ENCODE data around the gene OR1D5. TPM values are rescaled to one million over a fixed set of nuclear protein-coding genes. Genes with fewer than 3 reads are reported as not detected.
"Not testable (repeated sequence)": the region's sequence is repeated elsewhere in the genome, so short reads cannot be mapped to it uniquely, and the experiment has no call there.

Gene OR1D5
- total and polyA plus RNA-seq, 2 of the 8 experiments (the other 6 are each of a cell fraction or from before 2014, with no cell fraction given) = not detected

DNA sequence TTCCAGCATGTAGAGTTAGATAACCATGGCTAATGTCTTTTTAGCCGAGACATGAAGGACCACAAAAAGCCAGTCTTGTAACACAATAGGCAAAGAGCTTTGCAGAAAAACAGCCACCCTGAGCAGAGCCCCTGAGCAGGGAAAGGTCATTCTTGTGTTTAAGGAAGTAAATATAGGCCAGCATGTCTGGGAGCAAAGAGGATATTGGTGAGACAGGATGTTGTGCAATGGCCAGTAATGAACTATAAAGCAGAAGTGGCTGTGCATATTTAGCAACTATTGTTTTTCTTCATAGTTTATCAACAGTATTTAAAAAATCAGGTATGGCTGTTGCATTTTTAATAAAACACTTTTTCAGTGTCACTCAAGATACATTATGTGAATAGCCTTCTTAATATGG, 1.8 kb upstream of the OR1D5 start:
- H3K56ac ChIP-seq (replicated peaks; ENCODE audit: insufficient read length, low read depth, low read length); H2AFZ ChIP-seq (ENCODE audit: low read length); H4K5ac ChIP-seq (ENCODE audit: insufficient read length, low read depth, low read length); H3K79me1 ChIP-seq (ENCODE audit: low read depth, low read length); H2BK120ac ChIP-seq (replicated peaks; ENCODE audit: low read depth, low read length); H2BK15ac ChIP-seq (ENCODE audit: low read length); H3K14ac ChIP-seq (ENCODE audit: insufficient read length); CTCF ChIA-PET (ENCODE audit: partially characterized antibody); H3K23ac ChIP-seq (ENCODE audit: insufficient read length); H2AK5ac ChIP-seq (ENCODE audit: low read depth, low read length); H3K4me2 ChIP-seq (ENCODE audit: insufficient read depth in 1 of 2, low read depth in 2 of 2, low read length in 2 of 2); H2BK5ac ChIP-seq (ENCODE audit: low read depth, low read length); H4K20me1 ChIP-seq (replicated peaks in 1 of 2; ENCODE audit: control insufficient read depth in 1 of 2, insufficient read depth in 2 of 2, low read length in 2 of 2); H2BK20ac ChIP-seq (ENCODE audit: low read length); H3K23me2 ChIP-seq (ENCODE audit: low read depth, low read length); H4K91ac ChIP-seq (replicated peaks; ENCODE audit: insufficient read length, low read length); H3K27ac ChIP-seq (ENCODE audit: low read depth, low read length); H2BK12ac ChIP-seq (ENCODE audit: low read depth, low read length); H3K4me1 ChIP-seq (replicated peaks in 1 of 4; ENCODE audit: control insufficient read depth in 3 of 4, insufficient read depth in 4 of 4, low read length in 3 of 4); H3K4me3 ChIP-seq (ENCODE audit: extremely low read depth in 1 of 4, insufficient read depth in 2 of 4, low read depth in 3 of 4, low read length in 4 of 4); H3K9me3 ChIP-seq (ENCODE audit: insufficient read depth in 2 of 2, low read depth in 1 of 2, low read length in 1 of 2); H4K8ac ChIP-seq (ENCODE audit: extremely low read depth, insufficient read depth, low read length); H3K36me3 ChIP-seq (ENCODE audit: control insufficient read depth in 2 of 4, insufficient read depth in 4 of 4, low read length in 3 of 4); H3K4ac ChIP-seq (replicated peaks; ENCODE audit: insufficient read length, low read depth, low read length); H3K9ac ChIP-seq (replicated peaks in 1 of 4; ENCODE audit: extremely low read depth in 1 of 4, low read depth in 3 of 4, low read length in 3 of 4); H3K79me2 ChIP-seq (ENCODE audit: control insufficient read depth in 1 of 2, insufficient read depth in 2 of 2, low read length in 2 of 2); H3K27me3 ChIP-seq (replicated peaks in 1 of 4; ENCODE audit: control insufficient read depth in 3 of 4, extremely low read depth in 1 of 4, insufficient read depth in 3 of 4, low read length in 3 of 4); H3K18ac ChIP-seq (ENCODE audit: extremely low read depth, low read length); DNase-seq (ENCODE audit: low read depth in 1 of 2, low spot score in 2 of 2); POLR2A ChIA-PET (ENCODE audit: partially characterized antibody): not testable (repeated sequence)
- FAIRE-seq = peak; percentile 83
- no CpG with 5 or more reads among the region's 1 CpG for WGBS, 2 experiments (ENCODE audit: extremely low coverage in 1 of 2, insufficient coverage in 1 of 2, insufficient read length in 1 of 2, insufficient replicate concordance in 2 of 2, low coverage in 1 of 2, low lambda C conversion rate in 2 of 2, missing lambda C conversion rate in 1 of 2)

DNA sequence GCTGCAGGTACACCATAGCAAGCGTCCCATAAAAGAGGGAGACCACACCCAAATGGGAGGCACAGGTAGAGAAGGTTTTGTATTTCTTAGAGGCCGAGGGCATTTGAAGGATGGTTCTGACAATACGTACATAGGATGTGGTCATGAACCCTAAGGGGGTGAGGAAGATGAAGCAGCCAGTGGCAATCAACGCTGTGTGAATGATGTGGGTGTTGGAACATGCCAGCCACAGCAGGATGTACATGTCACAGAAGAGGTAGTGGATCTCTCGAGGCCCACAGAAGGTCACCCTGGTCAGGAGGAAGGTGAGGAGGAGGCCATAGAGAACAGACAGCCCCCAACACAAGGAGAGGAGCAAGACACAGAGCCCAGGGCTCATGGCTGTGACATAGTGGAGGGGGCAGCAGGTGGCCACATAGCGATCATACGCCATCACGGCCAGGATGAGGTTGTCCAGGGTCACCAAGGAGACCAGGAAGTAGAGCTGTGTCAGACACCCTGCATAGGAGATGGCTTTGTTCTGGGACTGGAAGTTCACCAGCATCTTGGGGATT, 506 bp downstream of the OR1D5 start:
- POLR2A ChIA-PET (ENCODE audit: partially characterized antibody); H3K4me3 ChIP-seq (ENCODE audit: extremely low read depth in 1 of 4, insufficient read depth in 2 of 4, low read depth in 3 of 4, low read length in 4 of 4); H2AK5ac ChIP-seq (ENCODE audit: low read depth, low read length); H3K27me3 ChIP-seq (replicated peaks in 1 of 4; ENCODE audit: control insufficient read depth in 3 of 4, extremely low read depth in 1 of 4, insufficient read depth in 3 of 4, low read length in 3 of 4); H3K9me3 ChIP-seq (ENCODE audit: insufficient read depth in 2 of 2, low read depth in 1 of 2, low read length in 1 of 2); H2BK20ac ChIP-seq (ENCODE audit: low read length); H3K14ac ChIP-seq (ENCODE audit: insufficient read length); H4K20me1 ChIP-seq (replicated peaks in 1 of 2; ENCODE audit: control insufficient read depth in 1 of 2, insufficient read depth in 2 of 2, low read length in 2 of 2); H4K91ac ChIP-seq (replicated peaks; ENCODE audit: insufficient read length, low read length); H2BK15ac ChIP-seq (ENCODE audit: low read length); H3K56ac ChIP-seq (replicated peaks; ENCODE audit: insufficient read length, low read depth, low read length); H2AFZ ChIP-seq (ENCODE audit: low read length); H3K4me2 ChIP-seq (ENCODE audit: insufficient read depth in 1 of 2, low read depth in 2 of 2, low read length in 2 of 2); H2BK120ac ChIP-seq (replicated peaks; ENCODE audit: low read depth, low read length); FAIRE-seq; H2BK5ac ChIP-seq (ENCODE audit: low read depth, low read length); H3K4me1 ChIP-seq (replicated peaks in 1 of 4; ENCODE audit: control insufficient read depth in 3 of 4, insufficient read depth in 4 of 4, low read length in 3 of 4); H4K5ac ChIP-seq (ENCODE audit: insufficient read length, low read depth, low read length); H3K79me2 ChIP-seq (ENCODE audit: control insufficient read depth in 1 of 2, insufficient read depth in 2 of 2, low read length in 2 of 2); CTCF ChIA-PET (ENCODE audit: partially characterized antibody); H3K36me3 ChIP-seq (ENCODE audit: control insufficient read depth in 2 of 4, insufficient read depth in 4 of 4, low read length in 3 of 4); H3K27ac ChIP-seq (ENCODE audit: low read depth, low read length); H3K23me2 ChIP-seq (ENCODE audit: low read depth, low read length); H3K4ac ChIP-seq (replicated peaks; ENCODE audit: insufficient read length, low read depth, low read length); H3K23ac ChIP-seq (ENCODE audit: insufficient read length); H3K18ac ChIP-seq (ENCODE audit: extremely low read depth, low read length); H3K9ac ChIP-seq (replicated peaks in 1 of 4; ENCODE audit: extremely low read depth in 1 of 4, low read depth in 3 of 4, low read length in 3 of 4); H3K79me1 ChIP-seq (ENCODE audit: low read depth, low read length); DNase-seq (ENCODE audit: low read depth in 1 of 2, low spot score in 2 of 2); H4K8ac ChIP-seq (ENCODE audit: extremely low read depth, insufficient read depth, low read length); H2BK12ac ChIP-seq (ENCODE audit: low read depth, low read length): not testable (repeated sequence)
- 78% methylated on average over 7 of the region's 8 CpGs; no CpG with 5 or more reads in 1 of the 2 experiments for WGBS, 2 experiments (ENCODE audit: extremely low coverage in 1 of 2, insufficient coverage in 1 of 2, insufficient read length in 1 of 2, insufficient replicate concordance in 2 of 2, low coverage in 1 of 2, low lambda C conversion rate in 2 of 2, missing lambda C conversion rate in 1 of 2)
